HG03066 (cell line): ENCODE measurements around the gene CYB5R3.
"Not testable (repeated sequence)": the region's sequence is repeated elsewhere in the genome, so short reads cannot be mapped to it uniquely, and the experiment has no call there.

Source experiments
- ATAC-seq: cut with Tn5 transposase; IDR thresholded peaks from one replicate; pipeline ENCODE4 v1.9.1; 2021; ENCODE audit warnings: low read depth; ENCODE audit not compliant: unreplicated experiment

Gene CYB5R3

DNA sequence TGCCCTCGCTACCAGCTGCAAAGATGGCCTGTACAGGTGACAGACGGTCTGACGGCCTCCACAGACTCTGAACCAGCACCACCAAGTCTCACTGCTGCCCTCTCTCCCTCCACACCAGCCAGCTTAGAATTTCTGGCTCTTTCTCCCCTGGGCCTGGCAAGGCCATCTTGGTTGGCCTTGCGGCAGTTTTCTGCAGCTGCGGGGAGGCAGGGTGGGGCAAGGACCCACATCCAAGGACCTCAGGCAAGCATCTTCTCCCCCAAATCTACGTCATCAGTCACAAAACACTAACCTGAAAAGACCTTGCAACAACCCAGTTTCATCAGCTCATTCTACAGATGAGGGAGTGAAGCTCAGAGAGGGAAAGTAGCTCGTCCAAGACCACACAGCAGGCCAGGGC, 22.8 kb downstream of the CYB5R3 start:
- no peak for ATAC-seq

DNA sequence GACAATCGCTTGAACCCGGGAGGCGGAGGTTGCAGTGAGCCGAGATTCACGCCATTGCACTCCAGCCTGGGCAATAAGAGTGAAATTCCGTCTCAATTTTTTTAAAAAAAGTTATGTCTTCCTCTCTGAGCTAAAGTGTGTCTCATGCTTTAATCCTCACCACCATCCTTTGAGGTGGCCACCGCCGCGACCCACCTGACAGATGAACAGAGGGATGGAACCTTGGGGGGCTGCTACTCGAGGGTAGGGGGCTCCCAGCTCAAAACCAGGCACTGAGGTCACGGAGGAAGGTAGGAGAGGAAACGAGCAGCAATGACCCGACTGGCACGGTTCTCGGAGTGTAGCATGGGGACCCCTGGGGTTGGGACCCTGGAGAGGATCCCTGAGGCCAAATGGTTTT, 23.8 kb downstream of the CYB5R3 start:
- no peak for ATAC-seq

DNA sequence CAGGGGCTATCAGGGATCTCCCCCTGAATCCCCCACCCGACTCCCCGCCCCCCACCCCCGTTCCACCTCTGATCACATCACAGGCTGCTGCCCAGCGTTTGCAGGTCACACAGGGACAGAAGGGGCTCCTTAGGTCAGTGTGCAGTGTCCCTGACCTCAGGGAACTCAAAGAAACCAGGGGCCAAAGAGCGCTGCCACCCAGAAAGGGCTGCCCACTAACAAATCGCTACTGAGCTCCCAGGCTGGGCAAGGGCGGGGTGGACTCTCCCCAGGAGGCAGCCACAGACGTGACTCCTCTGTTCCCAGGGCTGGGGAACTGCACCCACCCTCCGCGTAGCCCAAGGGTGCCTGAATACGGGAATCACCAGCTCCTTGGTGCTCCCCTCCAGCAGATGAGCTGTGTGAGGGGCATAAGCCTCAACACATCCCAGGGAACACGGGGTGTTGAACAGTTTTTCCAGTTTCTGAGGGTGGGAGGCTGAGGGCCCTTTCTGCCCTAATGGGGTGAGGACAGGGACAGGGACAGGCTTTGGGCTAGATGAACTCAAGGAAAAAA, 24.6 kb downstream of the CYB5R3 start:
- ATAC-seq, result no peak

DNA sequence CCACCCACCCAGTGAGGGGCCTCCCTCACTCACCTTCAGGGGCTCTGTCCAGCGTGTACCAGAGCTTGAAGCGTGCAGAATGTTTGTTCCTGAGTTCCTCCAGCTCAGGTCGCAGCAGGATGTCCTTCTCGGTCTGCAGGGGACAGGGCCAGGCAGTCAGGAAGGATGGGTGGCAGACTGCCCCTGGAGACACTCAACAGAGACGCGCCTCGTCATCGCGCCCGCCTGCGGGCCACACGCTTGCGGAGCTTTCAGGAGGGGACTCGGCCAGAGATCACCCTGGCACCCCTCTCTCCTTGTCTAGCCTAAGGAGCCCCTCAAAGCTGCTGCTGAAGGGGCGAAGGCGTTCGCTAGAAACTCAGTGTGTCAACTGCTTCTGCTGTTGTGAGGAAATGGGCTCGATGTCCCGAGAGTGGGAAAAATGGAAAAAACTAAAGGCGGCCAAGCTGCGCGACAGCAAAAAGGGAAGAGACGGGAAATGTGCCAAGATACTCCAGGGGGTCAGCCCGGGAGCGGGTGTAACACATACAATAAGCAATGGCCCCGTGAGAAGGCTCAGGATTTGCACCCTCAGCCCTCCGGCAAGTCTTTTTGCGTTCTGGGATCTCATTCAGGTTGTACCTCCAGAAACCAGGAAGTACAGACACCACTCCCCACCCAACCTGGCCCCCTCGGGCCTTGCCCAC, 25.3 kb downstream of the CYB5R3 start:
- no peak for ATAC-seq

DNA sequence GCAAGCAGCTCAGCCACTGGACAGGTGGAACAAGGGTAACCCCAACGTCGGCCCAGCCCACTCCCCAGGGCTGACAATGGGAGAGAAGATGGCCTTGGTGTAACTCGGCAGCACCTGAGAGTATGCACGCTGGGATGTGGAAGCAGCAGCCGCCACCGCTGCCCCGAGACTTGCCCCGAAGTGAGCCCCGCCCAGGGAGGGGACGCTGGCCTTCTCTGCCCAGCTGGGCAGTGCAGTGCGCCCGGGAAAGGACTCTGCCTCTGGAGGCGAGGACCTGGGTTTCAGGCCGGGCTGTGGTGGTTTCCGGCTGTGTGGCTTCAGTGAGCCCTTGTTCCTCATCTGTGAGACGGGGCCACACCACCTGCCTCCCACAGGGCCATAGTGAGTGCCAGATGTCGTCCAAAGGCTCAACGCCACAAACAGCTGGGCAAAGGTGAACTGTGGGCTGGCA, 25.9 kb downstream of the CYB5R3 start:
- no peak for ATAC-seq

DNA sequence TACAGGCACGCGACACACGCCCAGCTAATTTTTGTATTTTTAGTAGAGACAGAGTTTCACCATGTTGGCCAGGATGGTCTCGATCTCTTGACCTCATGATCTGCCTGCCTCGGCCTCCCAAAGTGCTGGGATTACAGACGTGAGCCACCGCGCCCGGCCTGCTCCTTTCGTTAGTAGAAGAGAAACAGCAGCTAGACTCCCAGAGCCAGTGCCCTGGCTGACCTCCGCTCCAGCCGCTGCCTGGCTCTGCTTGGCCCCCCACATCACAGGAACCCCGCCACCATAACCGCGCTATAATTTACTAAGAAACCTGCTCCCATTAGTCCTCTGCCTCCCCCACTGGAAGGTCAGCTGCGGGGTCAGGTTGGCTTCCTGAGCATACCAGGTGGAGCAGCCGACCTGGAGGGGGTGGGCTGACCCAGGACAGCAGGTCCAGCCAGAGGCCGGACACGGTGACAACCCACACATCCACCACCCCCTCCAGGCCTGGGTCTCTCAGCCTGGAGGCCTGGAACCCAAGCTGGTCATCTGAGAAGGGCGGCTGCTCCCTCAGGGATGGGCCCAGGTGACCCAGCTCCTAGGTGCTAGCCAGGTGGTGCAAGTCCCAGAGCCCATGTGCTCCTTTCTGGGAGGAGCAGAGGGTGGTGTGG, 27.0 kb downstream of the CYB5R3 start:
- no peak for ATAC-seq

DNA sequence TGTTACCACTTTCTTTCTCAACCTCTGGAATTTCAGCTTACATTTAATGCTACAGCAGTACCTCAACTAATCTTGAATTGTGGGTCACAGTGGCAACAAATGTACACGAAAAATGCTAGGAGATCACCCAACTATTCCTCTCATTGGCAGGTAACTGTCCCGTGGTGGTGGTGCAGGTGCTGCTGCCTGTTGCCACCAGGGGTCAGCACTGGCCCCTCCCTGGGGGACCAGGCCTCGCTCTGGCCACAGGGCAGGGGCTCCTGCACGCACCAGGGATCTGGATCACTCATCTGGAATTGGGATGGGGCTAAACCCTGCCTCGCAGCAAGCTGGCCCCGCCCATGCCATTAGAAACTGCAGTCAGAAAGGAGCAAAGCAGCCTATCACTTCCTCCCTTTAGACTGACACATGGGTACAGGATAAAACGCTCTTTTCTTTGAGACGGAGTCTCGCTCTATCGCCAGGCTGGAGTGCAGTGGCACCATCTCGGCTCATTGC, 27.6 kb downstream of the CYB5R3 start:
- ATAC-seq, result no peak

DNA sequence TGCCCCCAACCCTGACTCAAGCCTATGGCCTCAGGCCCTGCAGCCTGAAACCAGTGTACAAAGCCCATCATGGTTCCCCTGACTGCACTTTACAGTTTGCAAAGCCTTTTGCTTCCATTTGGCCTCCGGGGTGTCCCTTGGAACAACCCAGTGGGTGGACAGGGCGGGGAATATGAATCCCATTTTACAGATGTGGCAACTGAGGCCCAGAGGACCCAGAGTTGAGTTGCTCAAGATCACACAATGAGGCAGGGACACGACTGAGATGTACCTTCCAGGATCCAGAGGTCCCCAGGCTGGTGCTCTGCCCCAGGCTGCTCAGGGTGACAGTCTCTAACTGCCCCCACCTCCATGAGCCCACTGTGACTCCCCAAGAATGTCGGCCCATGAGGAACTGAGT, 29.1 kb downstream of the CYB5R3 start:
- no peak for ATAC-seq

DNA sequence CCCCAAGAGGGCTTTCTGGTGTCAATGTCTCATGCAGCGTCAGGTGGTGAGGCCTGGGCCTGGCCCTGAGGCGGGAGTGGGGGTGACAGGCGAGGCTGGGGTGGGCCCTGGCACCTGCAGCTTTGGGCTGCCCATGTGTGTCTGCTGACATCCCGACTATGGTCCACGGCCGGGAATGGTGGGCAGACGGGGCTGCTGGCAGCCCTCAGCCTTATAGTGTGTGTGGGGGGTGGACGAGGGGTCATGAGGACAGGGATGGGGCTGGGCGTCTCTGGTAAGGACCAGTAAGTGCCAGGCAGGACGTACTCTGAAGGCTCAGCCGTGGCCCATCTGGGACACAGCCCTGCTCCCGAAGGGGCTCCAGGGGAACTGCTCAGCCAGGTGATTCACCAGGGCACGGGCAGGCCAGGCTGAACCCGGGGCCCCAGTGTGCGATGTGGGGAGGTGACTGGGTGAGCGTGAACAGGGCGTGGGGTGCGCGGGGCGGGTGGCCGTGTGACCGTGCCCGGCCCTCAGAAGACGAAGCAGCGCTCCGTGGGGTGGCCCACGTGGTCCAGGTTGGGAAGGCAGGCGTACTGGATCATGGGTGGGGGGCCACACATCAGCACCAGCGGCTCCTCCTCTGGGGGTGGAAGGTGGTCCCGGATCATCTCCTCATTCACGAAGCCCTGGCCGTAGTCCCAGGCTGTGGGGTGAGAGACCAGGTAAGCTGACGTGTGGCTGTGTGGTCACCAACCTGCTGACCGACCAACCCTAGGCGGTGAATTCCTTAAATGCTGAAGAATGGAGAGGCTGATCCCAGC, 29.7 kb downstream of the CYB5R3 start:
- no peak for ATAC-seq

DNA sequence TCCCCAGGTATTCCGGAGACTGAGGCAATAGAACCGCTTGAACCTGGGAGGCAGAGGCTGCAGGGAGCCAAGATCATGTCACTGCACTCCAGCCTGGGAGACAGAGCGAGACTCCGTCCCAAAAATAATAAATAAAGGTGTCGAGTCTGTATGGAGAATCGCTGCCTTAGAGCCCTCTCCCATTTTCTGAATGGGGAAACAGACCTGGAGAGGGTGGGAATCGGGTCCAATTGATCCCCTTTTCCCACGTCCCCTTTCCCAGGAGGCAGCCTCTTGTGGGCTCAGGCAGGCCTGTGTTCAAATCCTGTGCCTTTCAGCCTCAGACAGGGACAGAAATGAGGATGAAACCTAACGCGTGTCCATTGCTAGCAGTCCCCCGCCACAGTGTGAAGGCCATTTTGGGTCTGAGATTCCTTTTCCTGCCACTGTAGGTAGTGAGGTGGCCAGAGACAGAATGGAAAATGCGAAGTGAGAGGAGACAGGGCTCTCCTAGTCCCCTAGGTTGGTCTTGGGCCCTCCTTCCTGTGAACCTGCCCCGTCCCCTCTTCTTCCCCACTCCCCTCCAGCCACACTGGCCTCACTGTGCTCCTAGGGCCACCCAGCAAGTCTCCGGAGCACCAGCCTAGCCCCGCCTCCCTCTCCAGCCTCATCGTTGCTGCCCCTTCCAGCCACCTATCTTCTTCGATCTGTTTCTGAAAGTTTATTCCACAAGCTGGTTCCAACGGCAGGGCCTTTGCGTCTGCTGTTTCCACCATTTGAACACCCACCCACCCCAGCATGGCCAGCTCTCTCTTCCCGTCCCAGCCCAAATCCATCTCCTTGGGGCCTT, 31.8 kb downstream of the CYB5R3 start:
- no peak for ATAC-seq

DNA sequence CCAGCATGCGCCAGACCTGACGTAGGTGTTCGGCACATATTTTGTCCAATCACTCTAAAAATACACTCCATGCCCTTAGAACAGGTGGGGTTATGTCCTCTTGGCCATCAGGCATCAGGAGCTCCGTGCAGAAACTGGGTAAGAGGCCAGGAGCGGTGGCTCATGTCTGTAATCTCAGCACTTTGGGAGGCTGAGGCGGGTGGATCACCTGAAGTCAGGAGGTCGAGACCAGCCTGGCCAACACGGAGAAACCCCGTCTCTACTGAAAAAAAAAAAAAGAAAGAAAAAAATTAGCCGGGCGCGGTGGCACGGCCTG, 33.4 kb downstream of the CYB5R3 start:
- not testable (repeated sequence) for ATAC-seq

DNA sequence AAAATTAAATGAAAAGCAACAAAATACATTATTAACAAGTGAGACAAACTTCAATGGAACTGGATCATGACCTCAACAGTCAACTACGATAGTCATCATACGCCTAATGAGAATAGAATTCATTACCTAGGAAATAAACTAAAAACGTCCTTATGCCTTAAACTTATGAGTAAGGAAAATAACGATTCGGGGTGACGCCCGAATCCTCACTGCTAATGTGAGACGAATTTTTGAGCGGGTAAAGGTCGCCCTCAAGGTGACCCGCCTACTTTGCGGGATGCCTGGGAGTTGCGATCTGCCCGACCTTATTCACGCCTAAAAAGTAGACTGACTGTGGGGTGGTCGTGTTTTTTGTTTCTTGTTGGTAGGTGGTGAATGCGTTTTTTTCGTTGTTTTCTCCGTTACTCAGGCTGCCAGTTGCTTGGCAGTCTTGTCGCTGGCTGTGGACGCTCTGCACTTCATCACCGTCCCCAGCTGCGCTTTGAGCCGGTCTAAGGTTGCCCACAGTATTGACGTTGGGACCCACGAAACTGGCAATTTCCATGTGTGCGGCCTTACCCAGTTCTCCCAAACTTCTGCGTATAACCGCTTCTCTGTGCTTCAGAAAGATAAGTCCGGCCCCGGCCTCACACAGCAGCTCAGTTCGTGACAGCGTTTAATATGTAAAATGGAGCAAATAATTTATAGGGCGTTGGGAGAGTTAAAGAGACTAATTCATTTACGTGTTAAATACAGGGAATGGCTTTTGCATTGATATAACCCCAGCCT, 33.9 kb downstream of the CYB5R3 start:
- ATAC-seq, result peak; percentile 52

DNA sequence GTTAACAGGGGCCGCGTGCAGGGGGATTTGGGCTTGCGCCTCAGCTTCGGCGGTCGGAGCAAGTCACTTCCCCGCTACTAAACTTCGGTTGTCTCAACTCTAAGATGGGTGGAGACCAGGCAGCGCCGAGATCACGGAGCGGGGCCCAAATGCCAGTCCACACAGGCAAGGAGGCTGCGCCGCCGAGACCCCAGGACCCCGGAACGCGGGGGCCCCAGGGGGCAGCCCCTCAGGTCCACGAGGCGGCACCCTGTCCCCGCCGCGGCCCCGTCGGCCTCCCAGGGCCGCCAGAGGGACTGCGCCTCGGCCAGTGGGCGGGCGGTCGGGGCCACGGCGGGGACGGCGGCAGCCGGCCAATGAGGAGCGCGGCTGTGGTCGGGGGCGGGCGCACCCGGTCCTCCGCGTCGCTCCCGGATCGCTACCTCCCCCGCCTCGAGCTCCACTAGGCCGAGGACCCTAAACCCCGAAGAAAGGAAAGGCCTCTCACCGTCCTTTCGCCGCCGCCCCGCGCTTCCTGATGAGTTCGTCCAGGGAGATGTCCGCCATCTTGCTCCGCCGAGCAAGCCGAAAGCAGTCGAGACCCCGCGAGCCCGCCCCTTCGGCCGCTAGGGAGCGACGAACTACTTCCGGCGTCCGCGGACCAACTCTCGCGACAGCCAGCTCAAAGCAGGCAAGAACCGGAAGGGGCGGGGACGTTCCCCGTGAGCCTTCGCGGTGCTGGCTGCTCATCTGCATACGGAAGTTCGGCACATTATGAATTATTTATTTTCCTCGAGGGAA, 34.7 kb downstream of the CYB5R3 start, which contains the start of gene POLDIP3:
Gene POLDIP3 (minus strand): TSS at position 572 of the 780 bp plus-strand sequence. CDS start 26 bp downstream, at position 546.
- peak; percentile 63 for ATAC-seq

DNA sequence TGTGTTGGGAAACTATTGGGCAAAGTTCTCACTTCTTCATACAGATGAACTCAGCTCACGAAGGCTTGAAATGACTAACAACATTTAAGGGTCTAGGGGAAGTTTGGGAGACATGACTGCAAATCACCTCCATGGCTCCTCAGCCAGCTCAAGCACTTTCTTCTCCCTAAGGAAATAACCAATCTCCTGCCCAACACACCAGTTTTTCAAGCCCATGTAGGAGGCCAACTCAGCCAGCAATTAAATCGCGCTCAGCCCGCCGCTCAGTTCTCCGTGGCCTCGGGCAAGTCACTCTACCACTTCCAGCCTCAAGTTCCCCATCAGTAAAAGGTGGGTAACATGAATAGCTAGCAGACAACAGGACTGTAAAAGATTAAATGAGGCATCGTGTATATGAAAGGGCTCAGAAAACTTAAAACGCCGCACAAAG, 35.3 kb downstream of the CYB5R3 start:
- ATAC-seq, result no peak

DNA sequence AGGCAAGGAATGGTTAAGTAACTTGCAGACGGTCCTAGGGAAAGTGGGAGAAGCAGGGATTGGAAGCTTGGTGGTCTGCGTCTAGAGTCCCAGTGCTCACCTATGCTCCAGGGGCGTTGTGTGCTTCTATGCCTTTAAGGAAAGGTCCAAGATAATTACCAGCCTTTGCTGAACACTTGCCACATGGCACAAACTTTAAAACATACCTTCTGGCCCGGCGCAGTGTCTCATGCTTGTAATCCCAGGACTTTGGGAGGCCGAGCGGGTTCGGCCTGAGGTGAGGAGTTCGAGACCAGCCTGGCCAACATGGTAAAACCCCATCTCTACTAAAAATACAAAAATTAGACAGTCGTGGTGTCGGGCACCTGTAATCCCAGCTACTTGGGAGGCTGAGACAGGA, 36.9 kb downstream of the CYB5R3 start:
- no peak for ATAC-seq

DNA sequence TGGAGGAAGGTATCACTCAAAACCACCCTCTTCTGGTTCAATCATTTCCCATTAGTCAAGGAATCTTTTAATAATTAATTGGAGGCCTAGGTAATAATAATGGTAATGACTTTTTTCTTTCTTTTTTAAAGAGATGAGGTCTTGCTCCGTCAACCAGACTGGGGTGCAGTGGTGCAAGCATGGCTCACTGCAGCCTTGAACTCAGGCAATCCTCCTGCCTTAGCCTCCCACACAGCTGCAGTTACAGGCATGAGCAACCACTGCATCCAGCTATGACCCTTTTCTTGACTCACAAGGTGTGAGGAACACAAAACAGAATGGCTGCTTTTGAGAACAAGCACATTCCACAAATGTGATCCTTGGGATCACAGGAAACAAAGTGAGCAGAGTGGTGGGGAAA, 38.1 kb downstream of the CYB5R3 start:
- no peak for ATAC-seq

DNA sequence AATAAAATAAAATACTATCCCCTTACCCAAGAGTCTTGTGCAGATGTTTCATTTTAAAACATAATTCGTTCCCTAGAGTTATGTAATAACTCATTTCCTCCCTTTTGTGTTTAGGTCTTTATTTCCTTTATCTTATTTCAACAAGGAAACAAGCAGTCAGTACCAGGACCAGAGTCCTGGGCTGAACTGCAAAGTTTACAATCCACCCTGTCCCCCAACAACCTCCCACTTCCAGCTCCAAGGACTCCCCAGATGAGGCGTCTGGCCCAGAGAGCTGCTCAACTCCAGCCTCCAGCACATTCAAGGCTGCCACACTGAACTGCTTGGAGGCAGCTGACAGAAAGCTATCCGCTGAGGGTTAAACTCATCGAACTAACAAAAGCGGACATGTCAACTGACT, 39.0 kb downstream of the CYB5R3 start:
- ATAC-seq, result no peak

DNA sequence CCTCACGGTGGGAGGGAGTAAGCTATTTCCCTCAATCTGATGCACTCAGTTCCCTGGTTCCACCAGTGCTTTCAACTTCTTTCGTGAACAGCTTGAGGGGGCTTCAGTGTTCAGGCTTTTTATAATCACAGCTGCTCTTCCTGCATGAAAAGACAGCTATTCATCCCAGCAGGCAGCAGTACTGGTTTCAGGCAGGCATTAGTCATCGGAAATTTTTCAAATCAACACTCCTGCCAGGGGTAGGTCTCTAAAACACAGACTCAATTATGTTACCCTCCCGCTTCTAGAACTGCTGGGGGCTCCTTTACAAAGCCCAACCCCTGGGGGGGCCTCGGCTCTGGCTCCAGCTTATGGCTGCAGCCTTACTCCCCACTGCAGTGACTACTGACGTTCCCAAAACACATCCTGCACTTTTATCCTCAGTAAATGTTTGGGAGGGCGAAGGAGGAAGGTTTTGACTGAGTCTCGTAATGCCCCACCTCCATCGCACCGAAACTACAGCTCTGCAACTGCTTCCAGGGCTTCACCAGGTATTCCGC, 40.3 kb downstream of the CYB5R3 start:
- no peak for ATAC-seq
